Left lung (tissue), 10 donors: ENCODE measurements around the gene PLD2. TPM values are rescaled to one million over a fixed set of nuclear protein-coding genes. Genes with fewer than 3 reads are reported as not detected.

Experiments used
- ATAC-seq: fragments of 200-7000 bp; cut with Tn5 transposase; one replicate; pipeline ENCODE4 v1.9.1; 2020; ENCODE audit warnings: moderate library complexity
- DNase-seq, 4 donors: peaks; one replicate each; pipeline ENCODE4 v3.0.0-alpha.2; 2013 to 2020
- H3K27ac ChIP-seq, 2 donors: fragments of 200-600 bp; sonication (generic) in 1 of 2; one replicate each; pipeline versions ENCODE4 v1.5.0 to v1.8.0; 2020 to 2021
- H3K27me3 ChIP-seq, 2 donors: fragments of 200-600 bp; sonication (generic) in 1 of 2; one replicate each; pipeline versions ENCODE4 v1.5.0 to v1.8.0; 2020 to 2021
- H3K36me3 ChIP-seq, 2 donors: fragments of 200-600 bp; sonication (generic) in 1 of 2; one replicate each; pipeline versions ENCODE4 v1.5.0 to v1.8.0; 2020 to 2021
- H3K4me1 ChIP-seq, 2 donors: fragments of 200-600 bp; one replicate each; pipeline ENCODE4 v1.8.0; 2021
- H3K4me3 ChIP-seq, 2 donors: fragments of 200-600 bp; sonication (generic) in 1 of 2; one replicate each; pipeline versions ENCODE4 v1.5.0 to v1.8.0; 2020 to 2021; ENCODE audit warnings: mild to moderate bottlenecking in 1 of 2
- H3K9me3 ChIP-seq, 2 donors: fragments of 200-600 bp; sonication (generic) in 1 of 2; one replicate each; pipeline versions ENCODE4 v1.5.0 to v1.8.0; 2020 to 2021
- CTCF ChIP-seq, 2 donors: fragments of 200-600 bp; sonication (generic) in 1 of 2; IDR thresholded peaks; one replicate each; pipeline versions ENCODE4 v1.5.0 to v1.8.0; 2021; ENCODE audit warnings: antibody characterized with exemption in 2 of 2
- intact Hi-C, 2 donors: fragments of 100-400 bp; cut with DNase I; formaldehyde crosslinking; loops; one replicate each; pipeline versions ENCODE4 v1.11.2 to v1.14.2; 2022
- polyA plus RNA-seq, 6 donors: library from polyadenylated mRNA; unstranded; fragments of 120-200 nt; gene quantifications; one replicate each; pipeline ENCODE4 v1.2.1, GENCODE V29; 2013; ENCODE audit not compliant: insufficient read length in 6 of 6
- total RNA-seq, 2 donors: library from RNA; stranded (reverse); fragmentation: NEBNext Ultra II Directional; extraction: Animal tissue kit (Norgen Biotek cat#: 25700); gene quantifications; one replicate each; pipeline ENCODE4 v1.2.1, GENCODE V29; 2021
- donor health status: DM: no; HTN: yes; CAD: no.
- donor health status: DM: no; HTN: no; CAD: no.

Gene PLD2
- total and polyA plus RNA-seq, 8 donors = 30.0 to 70.0 (median 59.0) TPM

GRCh38 chr17:4833178-4833940 is 26.4 kb downstream of the PLD2 start, which contains the start of gene MINK1:
MINK1 (plus strand) TSS chr17:4833340; CDS start chr17:4833584, 244 bp downstream.
- ATAC-seq = peak; percentile 96
- H3K36me3 ChIP-seq = peaks cover 0 to 7% of the 10 kb centered on the region in 2 donors
- peaks cover 17 to 47% of the 10 kb centered on the region in 2 donors for H3K4me1 ChIP-seq
- TF ChIP-seq CTCF (IDR thresholded peaks at IDR 0.05) = no peak
- H3K27me3 ChIP-seq = no peaks in the 10 kb centered on the region
- peak within 1 kb of the TSS; percentile 68 to 97 for H3K4me3 ChIP-seq
- DNase-seq = peak; percentile 90 to 99 (median 96)
- intact Hi-C loops = no loop called here
- H3K9me3 ChIP-seq = no peaks in the 10 kb centered on the region
- H3K27ac ChIP-seq = peak within 1 kb of the TSS; percentile 82 to 85

- H3K4me3 ChIP-seq = peak overlapping the region; percentile 68 to 97
- no peaks in the 10 kb centered on the region for H3K27me3 ChIP-seq
- H3K4me1 ChIP-seq = peaks cover 17 to 47% of the 10 kb centered on the region in 2 donors
- no peaks in the 10 kb centered on the region for H3K9me3 ChIP-seq
- DNase-seq = peak in 3 of 4 donors; percentile 48 to 77 (median 63)
- H3K27ac ChIP-seq = peak overlapping the region; percentile 82 to 85
- intact Hi-C loops = no loop called here
- peaks cover 0 to 11% of the 10 kb centered on the region in 2 donors for H3K36me3 ChIP-seq
- ATAC-seq = peak; percentile 35
- TF ChIP-seq CTCF (IDR thresholded peaks at IDR 0.05) = no peak
Observed at GRCh38 chr17:4833941-4834680, 27.2 kb downstream of the PLD2 start.

GRCh38 chr17:4834681-4835020 is 27.7 kb downstream of the PLD2 start:
- no peaks in the 10 kb centered on the region for H3K9me3 ChIP-seq
- H3K27ac ChIP-seq = peak overlapping the region; percentile 82 to 85
- intact Hi-C loops = no loop called here
- TF ChIP-seq CTCF (IDR thresholded peaks at IDR 0.05) = no peak
- H3K4me1 ChIP-seq = peaks cover 17 to 51% of the 10 kb centered on the region in 2 donors
- H3K27me3 ChIP-seq = no peaks in the 10 kb centered on the region
- ATAC-seq (no peak), DNase-seq (no peak)
- H3K4me3 ChIP-seq = peak overlapping the region in 1 of 2 donors; percentile 68
- peaks cover 0 to 11% of the 10 kb centered on the region in 2 donors for H3K36me3 ChIP-seq

- H3K4me3 ChIP-seq = no peak overlapping the region
- no peaks in the 10 kb centered on the region for H3K9me3 ChIP-seq
- intact Hi-C loops = no loop called here
- no peak for TF ChIP-seq CTCF (IDR thresholded peaks at IDR 0.05)
- no peak for ATAC-seq
- no peak overlapping the region for H3K27ac ChIP-seq
- H3K36me3 ChIP-seq = peaks cover 0 to 11% of the 10 kb centered on the region in 2 donors
- H3K4me1 ChIP-seq = peaks cover 17 to 62% of the 10 kb centered on the region in 2 donors
- H3K27me3 ChIP-seq = no peaks in the 10 kb centered on the region
- no peak for DNase-seq
Observed at GRCh38 chr17:4836221-4836620, 29.3 kb downstream of the PLD2 start.
